AG09309 (cell line): ENCODE results near the gene DISC1.

Source experiments
- DNase-seq: peaks from one replicate; pipeline ENCODE4 v3.0.0-alpha.2; 2010; ENCODE audit warnings: low read depth
- H3K4me3 ChIP-seq: 2 replicates; pipeline ENCODE4 v1.5.1; 2011; ENCODE audit warnings: mild to moderate bottlenecking, low read depth, low read length, moderate library complexity; ENCODE audit not compliant: control insufficient read depth
- CTCF ChIP-seq: IDR thresholded peaks from 2 replicates; pipeline ENCODE4 v1.5.1; 2011; ENCODE audit warnings: mild to moderate bottlenecking, low read depth, low read length, inconsistent platforms; ENCODE audit not compliant: insufficient read depth, control insufficient read depth; ENCODE audit errors: missing control alignments

DISC1 gene

GRCh38 chr1:231865331-231865730 is 238.7 kb downstream of the DISC1 start:
- no peak for TF ChIP-seq CTCF
- no peak for DNase-seq

GRCh38 chr1:231866392-231867331 is 240.1 kb downstream of the DISC1 start:
- peak; percentile 78 for TF ChIP-seq CTCF
- no peak for DNase-seq

More at GRCh38 chr1:231865331-231865730, 238.7 kb downstream of the DISC1 start:
- no peak overlapping the region for H3K4me3 ChIP-seq

GRCh38 chr1:231867607-231868006 is 241.0 kb downstream of the DISC1 start:
- DNase-seq = no peak
- no peak for TF ChIP-seq CTCF
- no peak overlapping the region for H3K4me3 ChIP-seq

More at GRCh38 chr1:231866392-231867331, 240.1 kb downstream of the DISC1 start:
- H3K4me3 ChIP-seq = no peak overlapping the region

GRCh38 chr1:231869364-231869763 is 242.8 kb downstream of the DISC1 start:
- no peak for DNase-seq
- no peak overlapping the region for H3K4me3 ChIP-seq
- no peak for TF ChIP-seq CTCF

- TF ChIP-seq CTCF = no peak
- H3K4me3 ChIP-seq = no peak overlapping the region
- no peak for DNase-seq
Observed at GRCh38 chr1:231871471-231871870, 244.9 kb downstream of the DISC1 start.

GRCh38 chr1:231871878-231872277 is 245.3 kb downstream of the DISC1 start:
- TF ChIP-seq CTCF = no peak
- DNase-seq = no peak
- H3K4me3 ChIP-seq = no peak overlapping the region

GRCh38 chr1:231872461-231872910 is 245.9 kb downstream of the DISC1 start:
- H3K4me3 ChIP-seq = no peak overlapping the region
- TF ChIP-seq CTCF = no peak
- DNase-seq = no peak
